ENCODE data around the gene RFPL4A. TPM values are rescaled to one million over a fixed set of nuclear protein-coding genes. Genes with fewer than 3 reads are reported as not detected.

Gene RFPL4A
- total RNA-seq, 1 experiment from 2014 or later: not detected

Other genes with a start within 250 kb of the RFPL4A start
- gene SBK2, start 222.0 kb upstream of the RFPL4A start, total RNA-seq (2014; rRNA removed; shearing (Covaris generic)): not detected in 2 replicates
- 0.32 TPM in 1 of 2 replicates, not detected in the other for gene SBK3, start 213.6 kb upstream of the RFPL4A start, total RNA-seq (2014; rRNA removed; shearing (Covaris generic))
- gene ZNF579, start 178.2 kb upstream of the RFPL4A start, total RNA-seq (2014; rRNA removed; shearing (Covaris generic)): 7.2 and 12.7 TPM in 2 replicates
- gene FIZ1, start 159.6 kb upstream of the RFPL4A start, total RNA-seq (2014; rRNA removed; shearing (Covaris generic)): 2.4 and 5.4 TPM in 2 replicates
- 3.8 and 15.5 TPM in 2 replicates for gene ZNF524, start 158.8 kb upstream of the RFPL4A start, total RNA-seq (2014; rRNA removed; shearing (Covaris generic))
- 0.63 and 1.4 TPM in 2 replicates for gene ZNF865, start 153.4 kb upstream of the RFPL4A start, total RNA-seq (2014; rRNA removed; shearing (Covaris generic))
- 4.7 and 10.2 TPM in 2 replicates for gene ZNF784, start 134.5 kb upstream of the RFPL4A start, total RNA-seq (2014; rRNA removed; shearing (Covaris generic))
- gene ZNF580, start 118.1 kb upstream of the RFPL4A start, total RNA-seq (2014; rRNA removed; shearing (Covaris generic)): 6.5 and 6.9 TPM in 2 replicates
- gene ZNF581, start 115.4 kb upstream of the RFPL4A start, total RNA-seq (2014; rRNA removed; shearing (Covaris generic)): 5.5 and 10.1 TPM in 2 replicates
- gene CCDC106, start 110.9 kb upstream of the RFPL4A start, total RNA-seq (2014; rRNA removed; shearing (Covaris generic)): 3.5 and 6.0 TPM in 2 replicates
- gene U2AF2, start 104.1 kb upstream of the RFPL4A start, total RNA-seq (2014; rRNA removed; shearing (Covaris generic)): 137 and 183 TPM in 2 replicates
- gene EPN1, start 83.9 kb upstream of the RFPL4A start, total RNA-seq (2014; rRNA removed; shearing (Covaris generic)): 67.7 and 103 TPM in 2 replicates
- gene NLRP9, start 20.7 kb upstream of the RFPL4A start, total RNA-seq (2014; rRNA removed; shearing (Covaris generic)): not detected in 2 replicates
- not detected in 2 replicates for gene RFPL4AL1, start 10.0 kb downstream of the RFPL4A start, total RNA-seq (2014; rRNA removed; shearing (Covaris generic))
- gene NLRP11, start 72.9 kb downstream of the RFPL4A start, total RNA-seq (2014; rRNA removed; shearing (Covaris generic)): not detected in 2 replicates
- not detected in 2 replicates for gene NLRP4, start 77.4 kb downstream of the RFPL4A start, total RNA-seq (2014; rRNA removed; shearing (Covaris generic))
- gene NLRP13, start 173.2 kb downstream of the RFPL4A start, total RNA-seq (2014; rRNA removed; shearing (Covaris generic)): not detected in 2 replicates
- not detected in 2 replicates for gene NLRP8, start 188.7 kb downstream of the RFPL4A start, total RNA-seq (2014; rRNA removed; shearing (Covaris generic))
- gene NLRP5, start 227.7 kb downstream of the RFPL4A start, total RNA-seq (2014; rRNA removed; shearing (Covaris generic)): not detected in 2 replicates